SW480 (cell line): ENCODE data around the gene TSSK2.

Source experiments
- DNase-seq: peaks from one replicate; pipeline ENCODE4 v3.0.0-alpha.2; 2016; ENCODE audit warnings: low spot score

TSSK2 gene

GRCh38 chr22:19125474-19126308 lies 5.4 kb upstream of the TSSK2 start:
- no peak for DNase-seq

DNA sequence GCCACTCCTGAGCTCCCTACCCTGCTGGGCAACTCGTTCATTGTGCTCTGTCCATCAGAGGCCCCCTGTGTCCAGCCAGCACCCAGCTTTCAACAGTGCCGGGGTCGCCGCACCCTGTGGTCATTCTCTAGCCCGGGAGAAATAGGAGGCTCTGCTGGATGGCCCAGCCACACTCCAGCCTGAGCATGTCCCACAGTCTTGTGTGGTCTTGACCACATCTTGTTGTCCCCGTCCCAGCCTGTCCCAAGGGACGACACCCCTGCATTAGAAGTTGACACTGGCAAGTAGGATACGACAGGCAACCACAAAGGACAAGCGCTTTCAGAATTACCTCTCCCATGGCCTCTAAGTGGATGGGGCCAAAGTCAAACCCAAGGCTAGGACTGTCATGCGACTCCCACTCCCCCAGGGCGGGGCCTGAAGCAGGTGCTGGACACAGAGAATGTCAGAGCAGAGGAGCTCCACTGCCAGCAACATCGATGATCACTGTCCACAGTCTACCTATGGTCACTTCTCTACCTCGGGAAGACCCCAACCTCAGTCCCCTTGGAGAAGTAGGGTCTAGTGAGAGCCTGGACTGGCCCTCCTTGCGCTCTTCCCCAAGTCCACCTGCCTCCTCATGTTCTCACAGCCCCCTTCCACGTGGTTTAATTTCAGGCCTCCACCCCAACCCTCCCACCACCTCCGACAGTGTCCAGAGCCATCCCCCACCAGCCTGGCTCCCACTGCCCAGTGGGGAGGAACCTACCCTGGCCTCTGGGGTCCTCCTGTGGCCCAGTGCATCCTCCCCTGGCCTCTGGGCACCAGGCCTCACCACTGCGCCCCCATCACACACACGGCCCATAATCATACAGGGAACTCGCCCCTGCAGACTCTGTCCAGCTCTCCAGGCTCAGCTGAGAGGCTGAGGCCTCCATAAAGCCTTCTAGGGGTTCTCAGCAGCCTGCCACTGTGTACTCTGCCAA lies 4.5 kb upstream of the TSSK2 start:
- DNase-seq, result no peak

- no peak for DNase-seq
Observed at GRCh38 chr22:19127329-19128008, 3.6 kb upstream of the TSSK2 start.

DNA sequence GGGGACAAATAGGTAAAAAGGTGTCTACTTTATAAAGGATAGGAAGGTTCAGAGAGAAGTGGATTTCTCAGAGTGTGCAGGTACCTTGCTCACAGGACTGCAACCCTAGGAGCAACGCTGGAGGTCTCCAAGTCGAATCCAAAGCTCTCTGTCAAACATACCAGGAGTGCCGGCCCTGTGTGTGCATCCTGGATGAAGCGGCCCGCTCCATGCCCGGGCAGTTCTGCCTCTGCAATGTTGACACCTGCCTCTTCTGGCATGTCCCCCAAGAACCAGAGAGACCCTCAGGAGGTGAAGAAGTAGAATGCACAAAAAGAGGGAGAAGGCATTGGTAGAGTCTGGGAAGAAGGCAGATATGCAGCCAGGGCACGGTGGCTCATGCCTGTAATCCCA lies 3.1 kb upstream of the TSSK2 start:
- no peak for DNase-seq

DNA sequence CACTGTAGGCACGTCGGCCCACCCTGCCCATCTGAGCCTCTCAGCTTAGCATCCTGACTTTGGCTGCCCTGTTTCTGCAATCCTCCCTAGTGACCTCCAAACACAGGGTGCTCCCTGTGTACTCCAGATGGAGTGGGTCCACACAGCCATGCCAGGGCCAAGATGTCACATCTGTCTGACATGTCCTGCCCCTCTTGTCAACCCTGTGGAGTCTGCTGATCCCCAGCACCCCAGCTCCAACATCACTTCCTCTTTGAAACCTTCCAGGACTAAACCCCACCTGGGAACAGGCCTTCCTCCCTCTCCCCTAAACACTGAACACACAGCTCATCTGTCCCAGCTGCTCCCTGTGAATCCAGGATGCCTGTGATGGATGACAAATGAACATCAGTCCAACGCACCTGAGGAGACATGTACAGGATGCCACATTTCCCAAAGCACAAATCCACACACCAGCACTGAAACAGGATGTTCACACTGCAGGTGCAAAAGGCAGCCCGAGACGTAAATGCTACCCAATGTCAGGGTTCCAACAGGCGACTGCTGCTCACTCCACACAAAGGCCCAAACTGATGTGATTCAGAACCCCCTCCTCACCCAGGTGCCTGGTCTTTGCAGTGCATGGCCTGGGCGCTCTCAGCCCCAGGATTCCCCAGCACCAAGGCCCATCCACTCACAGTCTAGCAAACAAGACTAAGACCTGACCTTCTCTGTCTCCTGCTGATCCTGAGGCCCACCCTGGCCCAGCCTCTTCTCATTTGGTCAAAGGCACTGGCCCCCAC lies 2.0 kb upstream of the TSSK2 start:
- no peak for DNase-seq

GRCh38 chr22:19129871-19130270 lies 1.2 kb upstream of the TSSK2 start:
- DNase-seq, result no peak

DNA sequence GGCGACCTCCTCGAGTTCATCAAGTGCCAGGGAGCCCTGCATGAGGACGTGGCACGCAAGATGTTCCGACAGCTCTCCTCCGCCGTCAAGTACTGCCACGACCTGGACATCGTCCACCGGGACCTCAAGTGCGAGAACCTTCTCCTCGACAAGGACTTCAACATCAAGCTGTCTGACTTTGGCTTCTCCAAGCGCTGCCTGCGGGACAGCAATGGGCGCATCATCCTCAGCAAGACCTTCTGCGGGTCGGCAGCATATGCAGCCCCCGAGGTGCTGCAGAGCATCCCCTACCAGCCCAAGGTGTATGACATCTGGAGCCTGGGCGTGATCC lies 542 bp downstream of the TSSK2 start:
- no peak for DNase-seq

- DNase-seq, result no peak
Observed at GRCh38 chr22:19132153-19132552, 1.0 kb downstream of the TSSK2 start.

- no peak for DNase-seq
Observed at GRCh38 chr22:19132693-19133400, 1.7 kb downstream of the TSSK2 start.

DNA sequence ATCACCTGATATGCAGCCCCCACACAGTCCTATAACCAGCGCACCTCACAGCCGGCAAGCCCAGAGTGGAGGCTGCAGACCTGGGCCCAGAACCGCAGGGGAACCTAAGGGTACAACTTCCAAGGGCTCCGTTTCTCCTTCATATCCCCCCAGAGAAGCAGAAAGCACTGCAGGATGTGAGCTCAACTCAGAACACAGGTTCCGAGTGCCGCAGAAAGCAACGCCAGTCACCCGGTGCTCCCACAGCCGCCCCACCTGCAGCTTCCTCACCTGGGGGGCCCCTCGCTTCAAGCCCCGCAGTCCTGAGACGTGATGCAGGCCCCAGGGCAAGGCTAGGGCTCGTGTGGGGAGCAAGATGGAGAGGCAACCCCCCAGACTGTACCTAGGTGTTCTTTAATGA lies 2.5 kb downstream of the TSSK2 start:
- DNase-seq, result no peak

GRCh38 chr22:19134176-19134831 lies 3.2 kb downstream of the TSSK2 start:
- no peak for DNase-seq

- no peak for DNase-seq
Observed at GRCh38 chr22:19134874-19135273, 3.8 kb downstream of the TSSK2 start.

GRCh38 chr22:19136915-19137314 lies 5.8 kb downstream of the TSSK2 start:
- no peak for DNase-seq

DNA sequence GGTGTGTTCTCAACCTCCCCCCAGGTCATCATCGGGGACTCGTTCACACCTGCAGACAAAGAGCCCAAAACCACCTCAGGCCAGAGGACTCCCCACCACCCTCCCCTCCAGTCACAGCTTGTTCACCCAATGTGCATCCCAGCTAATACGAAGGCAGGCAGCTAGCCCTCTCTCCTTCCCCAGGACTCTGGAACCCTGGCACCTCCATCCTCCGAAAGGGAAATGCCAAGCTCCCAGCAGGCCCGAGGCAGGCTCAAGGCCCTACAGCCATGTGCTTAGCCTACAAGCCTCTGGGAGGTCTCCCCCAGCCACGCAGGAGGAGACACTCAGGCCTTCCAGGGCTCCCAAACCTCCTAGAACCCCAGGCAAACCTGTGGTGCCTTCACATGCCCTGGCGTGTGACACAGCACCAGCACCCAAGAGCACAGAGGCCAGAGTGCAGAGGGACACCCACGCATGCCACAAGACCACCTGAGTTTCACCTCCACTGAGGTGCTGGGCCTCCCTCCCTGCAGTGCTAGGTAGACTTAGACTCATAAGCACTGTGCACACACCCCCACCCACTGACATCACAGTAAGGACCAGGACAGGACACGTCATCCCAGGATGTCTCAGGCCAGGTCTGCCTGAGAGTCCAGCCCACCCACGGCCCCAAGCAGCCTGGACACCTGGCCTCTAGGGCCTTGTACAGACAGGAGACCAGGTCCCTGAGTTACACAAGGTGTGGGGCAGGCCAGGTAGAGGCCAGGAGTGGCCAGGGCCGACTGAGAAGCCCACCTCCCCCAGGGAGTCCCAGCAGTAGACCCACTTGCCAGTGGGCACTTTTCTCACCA lies 6.5 kb downstream of the TSSK2 start:
- DNase-seq, result no peak

GRCh38 chr22:19138217-19139000 lies 7.3 kb downstream of the TSSK2 start:
- no peak for DNase-seq

DNA sequence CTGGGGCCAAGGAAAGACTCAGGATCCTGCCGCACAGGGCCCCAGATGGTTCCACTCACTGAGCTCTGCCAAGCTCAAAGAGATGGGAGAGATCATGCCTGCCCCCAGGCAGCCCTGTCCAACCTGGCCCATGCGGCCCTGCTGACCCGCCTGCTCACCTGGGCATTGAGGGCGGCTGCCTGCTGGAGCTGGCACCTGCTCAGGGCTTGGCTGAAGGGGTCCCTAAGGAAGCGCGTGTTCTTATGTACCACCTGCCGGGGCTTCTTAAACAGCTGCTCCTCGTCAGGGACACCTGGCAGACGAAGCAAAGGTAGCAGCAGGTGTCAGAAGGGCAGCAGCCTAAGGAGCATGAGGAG lies 7.9 kb downstream of the TSSK2 start:
- no peak for DNase-seq

DNA sequence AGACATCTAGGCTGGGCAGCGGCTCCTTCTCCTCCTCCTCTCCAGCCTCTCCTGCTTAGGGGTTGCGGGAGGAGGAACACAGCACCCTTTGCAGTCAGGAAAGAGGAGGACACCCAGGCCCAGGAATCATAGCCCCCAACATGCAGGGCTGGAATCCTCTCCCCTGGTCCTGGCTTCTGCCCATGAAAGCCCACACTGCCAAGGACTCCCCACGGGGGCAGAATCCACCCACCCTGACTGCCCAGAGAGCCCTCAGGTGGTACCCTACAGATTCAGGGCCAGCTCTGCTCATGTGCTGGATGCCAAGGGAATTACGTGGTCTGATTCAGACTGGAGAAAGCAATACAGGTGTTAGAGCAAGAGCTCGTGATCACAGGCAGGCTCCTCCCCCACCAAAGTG lies 8.9 kb downstream of the TSSK2 start:
- no peak for DNase-seq

- DNase-seq, result no peak
Observed at GRCh38 chr22:19142394-19142793, 11.3 kb downstream of the TSSK2 start.

- DNase-seq, result no peak
Observed at GRCh38 chr22:19143212-19143611, 12.1 kb downstream of the TSSK2 start.
